NCI-H774 (cell line): ENCODE measurements around the gene PKD1L1.
"Not testable (repeated sequence)": the region's sequence is repeated elsewhere in the genome, so short reads cannot be mapped to it uniquely, and the experiment has no call there.

Source experiments
- DNase-seq: peaks from one replicate; lab custom pipeline; 2025; lab: John Stamatoyannopoulos, UW

The PKD1L1 gene

GRCh38 chr7:47962262-47962661, 14.0 kb upstream of the PKD1L1 start:
- no peak for DNase-seq

- DNase-seq = no peak
Measured at GRCh38 chr7:47957156-47957555, 8.9 kb upstream of the PKD1L1 start.

- DNase-seq = no peak
Measured at GRCh38 chr7:47956220-47956619, 8.0 kb upstream of the PKD1L1 start.

- DNase-seq = no peak
Measured at GRCh38 chr7:47954231-47954911, 6.1 kb upstream of the PKD1L1 start.

- DNase-seq = no peak
Measured at GRCh38 chr7:47953822-47954221, 5.6 kb upstream of the PKD1L1 start.

GRCh38 chr7:47952224-47952623, 4.0 kb upstream of the PKD1L1 start:
- DNase-seq = no peak

- no peak for DNase-seq
Measured at GRCh38 chr7:47951374-47951773, 3.1 kb upstream of the PKD1L1 start.

- DNase-seq = no peak
Measured at GRCh38 chr7:47950714-47951113, 2.4 kb upstream of the PKD1L1 start.

- no peak for DNase-seq
Measured at GRCh38 chr7:47949703-47950102, 1.4 kb upstream of the PKD1L1 start.

GRCh38 chr7:47947355-47947749, 914 bp downstream of the PKD1L1 start:
- no peak for DNase-seq

- DNase-seq = no peak
Measured at GRCh38 chr7:47946581-47947354, 1.5 kb downstream of the PKD1L1 start.

GRCh38 chr7:47945261-47946015, 2.8 kb downstream of the PKD1L1 start:
- DNase-seq = peak; percentile 43

- DNase-seq = no peak
Measured at GRCh38 chr7:47944536-47945260, 3.6 kb downstream of the PKD1L1 start.

GRCh38 chr7:47943676-47944474, 4.4 kb downstream of the PKD1L1 start:
- no peak for DNase-seq

- DNase-seq = not testable (repeated sequence)
Measured at GRCh38 chr7:47942651-47943050, 5.6 kb downstream of the PKD1L1 start.

GRCh38 chr7:47942132-47942531, 6.1 kb downstream of the PKD1L1 start:
- no peak for DNase-seq

- DNase-seq = no peak
Measured at GRCh38 chr7:47941136-47941844, 7.0 kb downstream of the PKD1L1 start.

GRCh38 chr7:47940088-47941013, 7.9 kb downstream of the PKD1L1 start:
- DNase-seq = no peak

GRCh38 chr7:47939425-47940036, 8.7 kb downstream of the PKD1L1 start:
- no peak for DNase-seq
